Esophagus mucosa (tissue), 1 donor: ENCODE data around the gene FGF18. TPM values are rescaled to one million over a fixed set of nuclear protein-coding genes. Genes with fewer than 3 reads are reported as not detected.

Experiments
- ATAC-seq: fragments of 200-7000 bp; cut with Tn5 transposase; one replicate; pipeline ENCODE4 v1.9.1; 2020
- total RNA-seq: library from RNA; stranded (reverse); gene quantifications from one replicate; pipeline ENCODE4 v1.2.4, GENCODE V29; 2023
- donor health status: DM: yes; HTN: yes; CAD: no.

FGF18 gene
- total RNA-seq, 1 donor from 2014 or later: 0.08 TPM

- no peak for ATAC-seq
These were observed 86.1 kb downstream of the FGF18 start for GRCh38 chr5:171505473-171506043.

GRCh38 chr5:171506951-171507350 is 87.5 kb downstream of the FGF18 start:
- ATAC-seq: no peak

Other genes with a start within 250 kb of the FGF18 start
- not detected for gene TLX3, start 110.4 kb upstream of the FGF18 start, total RNA-seq
- 922 TPM for gene NPM1, start 31.8 kb upstream of the FGF18 start, total RNA-seq